SK-N-SH (cell line): ENCODE data around the gene ATF2.

Source experiments
- EZH2phosphoT487 ChIP-seq: fragments of 200-600 bp; sonication (generic); IDR thresholded peaks from 2 replicates; pipeline ENCODE4 v1.6.1; 2017; ENCODE audit warnings: low read depth, mixed run types, mild to moderate bottlenecking, antibody characterized with exemption, moderate library complexity, borderline replicate concordance
- SMC3 ChIP-seq: IDR thresholded peaks from 2 replicates; pipeline ENCODE4 v1.6.1; 2012; ENCODE audit warnings: low read depth, low read length, improper control_type of control experiment
- TF ChIP-seq, protein P1 (sequence below): fragments of 200-600 bp; sonication (generic); IDR thresholded peaks from 2 replicates; pipeline ENCODE4 v1.6.1; 2017; ENCODE audit warnings: antibody characterized with exemption, mild to moderate bottlenecking, moderate library complexity

DNA sequence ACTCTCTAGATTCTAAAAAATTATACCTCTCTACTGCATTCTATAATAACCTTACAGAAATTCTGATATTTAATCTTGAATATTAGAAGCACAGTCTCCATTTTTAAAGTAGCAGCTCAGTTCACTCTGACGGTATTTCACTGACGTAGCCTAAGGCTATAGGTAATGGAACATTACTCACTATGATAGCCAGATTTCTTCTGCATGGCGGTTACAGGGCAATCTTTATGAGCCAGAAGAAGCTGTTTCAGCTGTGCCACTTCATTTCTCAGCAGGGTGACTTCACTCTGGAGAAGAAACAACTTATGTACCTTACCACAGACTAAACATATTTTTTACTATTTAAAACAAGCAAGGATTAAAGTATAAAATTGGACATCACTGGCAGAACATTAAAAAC is 87.5 kb downstream of the ATF2 start:
- TF ChIP-seq EZH2phosphoT487 = no peak
- no peak for TF ChIP-seq SMC3
- TF ChIP-seq, protein P1, sequence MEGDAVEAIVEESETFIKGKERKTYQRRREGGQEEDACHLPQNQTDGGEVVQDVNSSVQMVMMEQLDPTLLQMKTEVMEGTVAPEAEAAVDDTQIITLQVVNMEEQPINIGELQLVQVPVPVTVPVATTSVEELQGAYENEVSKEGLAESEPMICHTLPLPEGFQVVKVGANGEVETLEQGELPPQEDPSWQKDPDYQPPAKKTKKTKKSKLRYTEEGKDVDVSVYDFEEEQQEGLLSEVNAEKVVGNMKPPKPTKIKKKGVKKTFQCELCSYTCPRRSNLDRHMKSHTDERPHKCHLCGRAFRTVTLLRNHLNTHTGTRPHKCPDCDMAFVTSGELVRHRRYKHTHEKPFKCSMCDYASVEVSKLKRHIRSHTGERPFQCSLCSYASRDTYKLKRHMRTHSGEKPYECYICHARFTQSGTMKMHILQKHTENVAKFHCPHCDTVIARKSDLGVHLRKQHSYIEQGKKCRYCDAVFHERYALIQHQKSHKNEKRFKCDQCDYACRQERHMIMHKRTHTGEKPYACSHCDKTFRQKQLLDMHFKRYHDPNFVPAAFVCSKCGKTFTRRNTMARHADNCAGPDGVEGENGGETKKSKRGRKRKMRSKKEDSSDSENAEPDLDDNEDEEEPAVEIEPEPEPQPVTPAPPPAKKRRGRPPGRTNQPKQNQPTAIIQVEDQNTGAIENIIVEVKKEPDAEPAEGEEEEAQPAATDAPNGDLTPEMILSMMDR = no peak
